OCI-LY7 (cell line): ENCODE data around the gene SPATA31E1. TPM values are rescaled to one million over a fixed set of nuclear protein-coding genes. Genes with fewer than 3 reads are reported as not detected.

ENCODE experiments used
- BruUV-seq: library from RNA; stranded (reverse); fragments of 400-500 nt; replicated peaks from 2 replicates; lab custom pipeline; 2021; lab: Mats Ljungman, UMichigan
- CTCF ChIA-PET: fragments of 300-600 bp; sonication (Branson Sonifier 250); formaldehyde crosslinking; loops from one replicate; lab custom pipeline; 2022; ENCODE audit warnings: antibody characterized with exemption; ENCODE audit not compliant: unreplicated experiment; lab: Charles Lee
- POLR2A ChIA-PET: fragments of 300-600 bp; sonication (Branson Sonifier 250); formaldehyde crosslinking; loops from one replicate; lab custom pipeline; 2022; ENCODE audit warnings: antibody characterized with exemption; lab: Charles Lee
- DNase-seq: peaks from one replicate; pipeline ENCODE4 v3.0.0-alpha.2; 2015; ENCODE audit warnings: low spot score
- H2AFZ ChIP-seq: fragments of 200-600 bp; sonication (generic), shearing (Covaris generic); 2 replicates; pipeline ENCODE4 v1.6.1; 2014; ENCODE audit warnings: mild to moderate bottlenecking, antibody characterized with exemption, low read length, moderate library complexity
- H3K27ac ChIP-seq: fragments of 200-600 bp; sonication (generic); 2 replicates; pipeline ENCODE4 v1.5.1; 2014; ENCODE audit warnings: mixed run types, low read depth, mild to moderate bottlenecking, moderate library complexity, low read length, inconsistent platforms; ENCODE audit not compliant: poor library complexity, severe bottlenecking
- H3K36me3 ChIP-seq: fragments of 200-600 bp; sonication (generic); 2 replicates; pipeline ENCODE4 v1.6.1; 2014; ENCODE audit warnings: mild to moderate bottlenecking, antibody characterized with exemption, low read length, moderate library complexity, mixed read lengths; ENCODE audit not compliant: insufficient read depth
- H3K4me1 ChIP-seq: fragments of 200-600 bp; sonication (generic); 2 replicates; pipeline ENCODE4 v1.5.1; 2014; ENCODE audit warnings: mild to moderate bottlenecking, low read length; ENCODE audit not compliant: insufficient read depth, poor library complexity, severe bottlenecking
- H3K4me2 ChIP-seq: fragments of 200-600 bp; sonication (generic); 2 replicates; pipeline ENCODE4 v1.6.1; 2014; ENCODE audit warnings: mild to moderate bottlenecking, low read length
- H3K4me3 ChIP-seq: fragments of 200-600 bp; sonication (generic); 2 replicates; pipeline ENCODE4 v1.5.1; 2014; ENCODE audit warnings: mild to moderate bottlenecking, low read depth, low read length; ENCODE audit not compliant: poor library complexity, severe bottlenecking
- H3K79me2 ChIP-seq: fragments of 200-600 bp; sonication (generic); 2 replicates; pipeline ENCODE4 v1.6.1; 2016; ENCODE audit warnings: low read depth, mild to moderate bottlenecking, low read length, moderate library complexity, mixed read lengths; ENCODE audit not compliant: insufficient read depth
- H3K9me2 ChIP-seq: fragments of 200-600 bp; sonication (generic); 2 replicates; pipeline ENCODE4 v1.6.1; 2016; ENCODE audit warnings: mild to moderate bottlenecking, low read length, mixed read lengths; ENCODE audit not compliant: insufficient read depth
- H3K9me3 ChIP-seq: fragments of 200-600 bp; sonication (generic); 2 replicates; pipeline ENCODE4 v1.6.1; 2014; ENCODE audit warnings: mild to moderate bottlenecking, mixed run types, low read length, mixed read lengths
- H4K20me1 ChIP-seq: fragments of 200-600 bp; sonication (generic); 2 replicates; pipeline ENCODE4 v1.6.1; 2014; ENCODE audit warnings: mild to moderate bottlenecking, antibody characterized with exemption, low read length, moderate library complexity, mixed read lengths; ENCODE audit not compliant: insufficient read depth
- CTCF ChIP-seq: fragments of 200-600 bp; sonication (generic); conservative IDR thresholded peaks from 2 replicates; pipeline ENCODE4 v1.5.1; 2014; ENCODE audit warnings: mild to moderate bottlenecking, antibody characterized with exemption, low read length, moderate library complexity, mixed read lengths
- EZH2phosphoT487 ChIP-seq: fragments of 200-600 bp; sonication (generic); IDR thresholded peaks from 2 replicates; pipeline ENCODE4 v1.6.1; 2018; ENCODE audit warnings: low read depth, borderline replicate concordance, mild to moderate bottlenecking, mixed run types, antibody characterized with exemption, low read length, moderate library complexity, mixed read lengths
- intact Hi-C: fragments of 100-400 bp; cut with micrococcal nuclease; formaldehyde crosslinking; loops from one replicate; pipeline ENCODE4 v1.10.0; 2022; ENCODE audit not compliant: unreplicated experiment
- total RNA-seq, 2 experiments: library from RNA; depleted of rRNA in 1 of 2; stranded (reverse); fragments of >200 nt in 1 of 2; shearing (Covaris generic) in 1 of 2; gene quantifications; 2 replicates each; pipeline ENCODE4 v1.2.3, GENCODE V29; 2014 to 2022

Gene SPATA31E1
- total RNA-seq, 2 experiments from 2014 or later, result not detected

DNA sequence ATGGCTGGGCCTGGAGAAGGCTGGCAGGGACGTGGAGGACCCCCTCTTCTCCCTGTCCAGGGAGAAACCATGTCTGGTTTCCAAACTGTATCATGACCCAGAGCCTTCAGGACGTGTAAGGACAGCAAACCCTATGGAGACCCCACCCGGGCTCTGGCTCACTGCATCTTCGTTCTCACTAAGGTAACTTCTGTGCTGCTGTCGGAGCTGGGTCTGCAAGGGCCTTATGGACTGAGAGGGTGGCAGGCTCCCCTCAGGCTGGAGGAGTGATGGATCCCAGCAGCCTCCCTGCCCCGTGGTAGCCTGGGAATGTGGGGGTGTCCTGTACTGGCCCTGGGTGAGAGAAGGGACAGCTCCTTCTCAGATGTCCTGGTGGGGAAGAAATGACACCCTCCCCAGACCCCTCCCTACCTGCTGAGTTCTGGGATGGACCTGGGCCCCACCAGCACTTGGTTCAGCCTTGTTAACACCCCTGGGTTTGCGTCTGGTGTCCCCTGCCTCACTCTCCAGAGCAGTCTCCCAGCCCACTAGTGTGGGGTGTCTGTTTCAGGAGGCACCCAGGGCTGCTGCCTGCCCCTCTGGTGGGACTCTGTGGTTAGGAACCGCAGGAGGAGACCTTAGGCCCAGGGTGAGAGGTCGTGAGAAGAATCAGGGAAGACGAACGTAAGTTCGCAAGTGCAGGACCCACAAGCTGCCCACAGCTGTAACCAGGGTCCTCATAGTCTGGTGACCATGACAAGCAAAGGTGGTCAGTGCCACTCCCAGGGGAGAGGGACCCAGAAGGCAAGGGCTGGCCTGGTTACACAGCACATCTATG lies 6.6 kb downstream of the SPATA31E1 start:
- Histone ChIP-seq H3K27ac (no peak overlapping the region), H3K9me2 (no peaks in the 10 kb centered on the region), H3K4me2 (no peak overlapping the region), H2AFZ (no peak overlapping the region), H3K4me1 (no peaks in the 10 kb centered on the region), H3K4me3 (no peak overlapping the region), H3K36me3 (no peaks in the 10 kb centered on the region), H3K79me2 (no peaks in the 10 kb centered on the region), H4K20me1 (no peaks in the 10 kb centered on the region), H3K9me3 (no peaks in the 10 kb centered on the region)
- BruUV-seq, result no TSS peak
- no peak for DNase-seq
- TF ChIP-seq EZH2phosphoT487, result no peak
- TF ChIP-seq CTCF, result no peak
- intact Hi-C loops, result no loop called here
- ChIA-PET POLR2A (no interaction called here), CTCF (no interaction called here)

GRCh38 chr9:87889882-87890252 lies 7.2 kb downstream of the SPATA31E1 start:
- no peaks in the 10 kb centered on the region for H3K79me2 ChIP-seq
- ChIA-PET POLR2A (no interaction called here), CTCF (no interaction called here)
- no peaks in the 10 kb centered on the region for H3K36me3 ChIP-seq
- intact Hi-C loops, result no loop called here
- no peaks in the 10 kb centered on the region for H3K4me1 ChIP-seq
- no peak overlapping the region for H3K4me2 ChIP-seq
- no peak overlapping the region for H3K27ac ChIP-seq
- TF ChIP-seq EZH2phosphoT487 (no peak), CTCF (no peak)
- H3K9me3 ChIP-seq, result no peaks in the 10 kb centered on the region
- H4K20me1 ChIP-seq, result no peaks in the 10 kb centered on the region
- H3K4me3 ChIP-seq, result no peak overlapping the region
- BruUV-seq, result no TSS peak
- H3K9me2 ChIP-seq, result no peaks in the 10 kb centered on the region
- DNase-seq, result no peak
- no peak overlapping the region for H2AFZ ChIP-seq

DNA sequence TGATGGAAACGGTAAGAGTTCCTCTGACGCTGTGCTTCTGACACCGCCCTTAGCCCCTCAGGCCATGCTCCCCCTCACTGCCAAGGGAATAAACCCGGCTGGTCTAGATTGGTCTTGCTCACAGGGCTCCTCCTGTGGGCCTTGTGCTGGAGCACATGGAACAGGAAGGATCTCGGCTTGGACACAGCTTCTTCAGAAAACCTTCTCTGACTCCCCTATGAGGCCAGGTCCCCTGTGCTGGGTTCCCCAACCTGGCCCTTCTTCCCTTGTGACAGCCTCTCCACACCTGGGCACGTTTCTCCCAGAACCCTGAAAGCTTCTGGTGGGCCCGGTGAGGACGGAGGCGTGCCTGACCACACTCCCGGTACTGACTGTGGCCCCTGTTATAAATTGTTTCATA lies 8.2 kb downstream of the SPATA31E1 start:
- Histone ChIP-seq H3K4me2 (no peak overlapping the region), H3K9me3 (no peaks in the 10 kb centered on the region), H3K9me2 (no peaks in the 10 kb centered on the region), H4K20me1 (no peaks in the 10 kb centered on the region), H2AFZ (no peak overlapping the region), H3K36me3 (no peaks in the 10 kb centered on the region), H3K79me2 (no peaks in the 10 kb centered on the region), H3K4me1 (no peaks in the 10 kb centered on the region), H3K4me3 (no peak overlapping the region), H3K27ac (no peak overlapping the region)
- DNase-seq, result no peak
- no peak for TF ChIP-seq CTCF
- TF ChIP-seq EZH2phosphoT487, result no peak
- POLR2A ChIA-PET, result no interaction called here
- CTCF ChIA-PET, result no interaction called here
- BruUV-seq, result no TSS peak
- intact Hi-C loops, result no loop called here
